SJSA1 (cell line): ENCODE measurements around the gene DCP2. TPM values are rescaled to one million over a fixed set of nuclear protein-coding genes. Genes with fewer than 3 reads are reported as not detected.
A peak's percentile ranks its signal among the peaks of the same experiment; 100 is the strongest.
"Not testable (repeated sequence)": the region's sequence is repeated elsewhere in the genome, so short reads cannot be mapped to it uniquely, and the experiment has no call there.

Experiments used
- DNase-seq, 2 experiments: peaks; one replicate each; pipeline ENCODE4 v3.0.0-alpha.2; 2015 to 2020; ENCODE audit warnings: low spot score in 2 of 2, low read depth in 1 of 2
- H3K27ac ChIP-seq: fragments of 250-450 bp; sonication (Bioruptor Pico); 2 replicates; pipeline ENCODE4 v1.5.1; 2020; ENCODE audit warnings: mild to moderate bottlenecking, moderate library complexity
- H3K27me3 ChIP-seq: fragments of 250-450 bp; sonication (Bioruptor Pico); replicated peaks from 2 replicates; pipeline ENCODE4 v1.5.1; 2020; ENCODE audit warnings: mild to moderate bottlenecking, moderate library complexity
- H3K36me3 ChIP-seq: fragments of 250-450 bp; sonication (Bioruptor Pico); 2 replicates; pipeline ENCODE4 v1.5.1; 2020; ENCODE audit warnings: mild to moderate bottlenecking
- H3K4me1 ChIP-seq: fragments of 250-450 bp; sonication (Bioruptor Pico); replicated peaks from 2 replicates; pipeline ENCODE4 v1.6.1; 2021; ENCODE audit warnings: mild to moderate bottlenecking
- H3K4me3 ChIP-seq: fragments of 250-450 bp; sonication (Bioruptor Pico); 2 replicates; pipeline ENCODE4 v1.5.1; 2020; ENCODE audit warnings: mild to moderate bottlenecking
- H3K9me3 ChIP-seq: fragments of 250-450 bp; sonication (Bioruptor Pico); replicated peaks from 2 replicates; pipeline ENCODE4 v1.5.1; 2020; ENCODE audit warnings: mild to moderate bottlenecking
- total RNA-seq: library from RNA; depleted of rRNA; stranded (reverse); fragments of >200 nt; shearing (Covaris generic); gene quantifications from 2 replicates; pipeline ENCODE4 v1.2.3, GENCODE V29; 2014

DCP2 gene
- total RNA-seq, 1 experiment from 2014 or later, result 56.8 TPM

DNA sequence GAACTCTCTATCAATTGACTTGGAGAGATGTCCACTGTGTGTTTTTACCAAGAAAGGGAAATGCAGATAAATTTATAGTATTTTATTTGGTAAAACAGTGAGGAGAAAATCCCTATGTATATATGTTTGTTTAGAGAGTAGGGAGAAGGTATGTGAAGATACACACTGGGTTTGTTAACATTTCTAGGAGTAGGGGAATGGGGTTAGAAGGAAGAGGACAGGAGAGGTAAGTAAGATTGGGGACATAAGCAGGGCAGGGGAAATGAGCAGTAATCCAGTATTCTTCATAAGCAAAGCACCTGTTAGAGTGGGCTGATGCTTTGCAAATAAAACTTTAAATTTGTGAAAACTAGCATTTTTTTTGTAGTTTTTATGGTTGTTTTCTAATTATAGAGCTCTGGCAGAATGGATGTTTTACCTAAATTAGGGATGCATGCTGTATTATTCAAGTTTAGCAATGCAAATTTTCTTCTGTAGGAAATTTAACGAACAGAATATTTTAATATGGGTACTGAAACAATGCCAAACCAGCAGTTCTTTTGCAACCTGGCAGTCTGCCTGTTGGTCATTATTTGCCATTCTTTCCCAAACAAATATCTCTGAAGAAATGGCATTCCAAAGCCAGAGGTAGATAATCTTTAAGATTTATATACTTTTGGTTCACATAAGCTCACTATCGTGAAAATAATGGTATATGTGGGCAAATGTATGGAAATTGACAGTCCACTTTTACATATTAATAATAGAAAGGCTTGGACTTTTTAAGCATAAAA is 19.4 kb upstream of the DCP2 start:
- Histone ChIP-seq H3K9me3 (no peaks in the 10 kb centered on the region), H3K4me3 (no peak overlapping the region), H3K27ac (no peak overlapping the region), H3K36me3 (no peaks in the 10 kb centered on the region), H3K27me3 (peaks cover 3% of the 10 kb centered on the region; the same call in 1 of the 2 replicates), H3K4me1 (peaks cover 34% of the 10 kb centered on the region)
- DNase-seq, result no peak

DNA sequence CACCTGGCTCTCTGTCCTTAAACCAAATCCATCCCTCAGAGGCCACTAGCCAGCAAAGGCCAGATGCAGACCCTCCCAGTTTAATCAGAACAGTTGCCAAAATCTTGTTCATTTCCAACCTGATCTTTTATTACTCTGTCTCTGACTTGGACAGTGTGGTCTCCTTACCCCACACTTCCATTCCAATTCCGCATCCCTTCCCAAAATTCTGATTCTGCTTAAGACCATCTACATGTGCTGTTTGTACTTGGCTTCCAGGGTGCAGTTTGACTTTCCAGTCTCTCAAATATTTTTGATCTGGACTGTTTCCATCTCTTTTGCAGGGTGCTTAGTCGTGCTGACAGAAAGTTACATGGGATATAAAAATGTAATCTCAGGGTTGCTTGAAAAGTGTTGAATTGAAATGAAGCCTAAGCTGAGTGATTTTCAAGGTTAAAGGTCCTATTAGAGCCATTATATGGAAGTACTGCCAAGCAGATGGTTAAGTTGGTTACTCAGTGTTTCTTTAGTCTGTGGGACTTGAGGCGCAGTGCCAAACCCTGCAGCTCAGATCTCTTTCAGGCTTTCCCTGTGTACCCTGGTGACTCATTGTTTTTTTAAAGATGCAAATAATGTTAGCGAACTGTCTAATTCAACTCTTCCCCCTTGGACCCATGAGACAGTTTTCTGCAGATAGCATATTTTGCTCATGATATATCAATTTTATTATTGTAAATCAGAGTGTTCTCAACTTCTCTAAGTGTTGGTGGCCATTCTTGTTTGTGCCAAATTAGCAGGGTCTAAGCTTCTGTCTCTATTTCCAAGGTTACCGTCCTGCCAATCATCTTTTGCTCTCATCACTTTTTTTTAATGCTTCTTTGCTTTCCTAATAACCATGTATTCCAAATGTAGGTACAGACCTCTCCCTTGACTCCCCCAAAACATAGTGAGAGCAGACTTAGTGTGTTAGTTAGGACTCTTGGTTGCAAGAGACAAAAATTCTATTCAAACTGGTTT is 18.2 kb upstream of the DCP2 start:
- Histone ChIP-seq H3K4me1 (peaks cover 38% of the 10 kb centered on the region), H3K4me3 (no peak overlapping the region), H3K9me3 (no peaks in the 10 kb centered on the region), H3K27me3 (no peaks in the 10 kb centered on the region; the same call in 1 of the 2 replicates), H3K27ac (peak overlapping the region; percentile 11), H3K36me3 (no peaks in the 10 kb centered on the region)
- peak; percentile 83 to 90 for DNase-seq

DNA sequence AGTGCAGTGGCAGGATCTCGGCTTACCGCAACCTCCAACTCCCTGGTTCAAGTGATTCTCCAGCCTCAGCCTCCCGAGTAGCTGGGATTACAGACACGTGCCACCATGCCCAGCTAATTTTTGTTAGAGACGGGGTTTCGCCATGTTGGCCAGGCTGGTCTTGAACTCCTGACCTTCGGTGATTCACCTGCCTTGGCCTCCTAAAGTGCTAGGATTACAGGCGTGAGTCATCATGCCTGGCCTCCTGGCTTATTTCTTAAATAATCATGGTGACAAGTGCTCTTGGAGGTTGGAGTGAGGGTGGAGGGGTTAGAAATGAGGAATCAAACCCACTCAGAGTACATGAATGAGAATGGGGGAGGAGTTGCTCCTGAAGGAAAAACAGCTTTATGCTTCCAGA is 16.7 kb upstream of the DCP2 start:
- peaks cover 49% of the 10 kb centered on the region for H3K4me1 ChIP-seq
- H3K9me3 ChIP-seq, result not testable (repeated sequence)
- H3K27ac ChIP-seq, result 0 out of 2 replicates have a peak overlapping the region, but pooled peaks have one; percentile 25

DNA sequence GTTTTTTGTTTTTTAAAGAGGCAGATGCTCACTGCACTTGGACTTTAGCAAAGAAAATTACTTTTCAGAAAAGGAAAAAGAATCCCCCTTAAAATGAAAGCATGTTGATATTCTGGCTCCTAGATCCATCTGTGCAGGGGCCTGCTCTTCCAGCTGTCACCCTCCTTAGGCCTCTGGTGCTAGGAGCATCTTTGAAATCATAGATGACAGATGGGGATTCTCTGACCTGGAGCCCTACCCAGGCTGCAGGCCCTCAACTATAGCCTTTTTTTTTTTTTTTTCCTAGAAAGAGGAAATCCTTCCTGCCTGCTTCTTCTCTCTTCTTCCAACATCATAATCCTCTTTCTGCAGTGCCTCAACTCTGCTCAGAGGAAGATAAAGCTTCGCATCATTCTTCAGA is 16.3 kb upstream of the DCP2 start:
- Histone ChIP-seq H3K9me3 (no peaks in the 10 kb centered on the region), H3K4me3 (no peak overlapping the region), H3K36me3 (no peaks in the 10 kb centered on the region), H3K27me3 (no peaks in the 10 kb centered on the region), H3K4me1 (peaks cover 49% of the 10 kb centered on the region), H3K27ac (no peak overlapping the region)
- no peak for DNase-seq

More for the DNA sequence above, 16.7 kb upstream of the DCP2 start:
- not testable (repeated sequence) for H3K36me3 ChIP-seq, H3K27me3 ChIP-seq, H3K4me3 ChIP-seq
- peak; percentile 80 to 88 for DNase-seq

DNA sequence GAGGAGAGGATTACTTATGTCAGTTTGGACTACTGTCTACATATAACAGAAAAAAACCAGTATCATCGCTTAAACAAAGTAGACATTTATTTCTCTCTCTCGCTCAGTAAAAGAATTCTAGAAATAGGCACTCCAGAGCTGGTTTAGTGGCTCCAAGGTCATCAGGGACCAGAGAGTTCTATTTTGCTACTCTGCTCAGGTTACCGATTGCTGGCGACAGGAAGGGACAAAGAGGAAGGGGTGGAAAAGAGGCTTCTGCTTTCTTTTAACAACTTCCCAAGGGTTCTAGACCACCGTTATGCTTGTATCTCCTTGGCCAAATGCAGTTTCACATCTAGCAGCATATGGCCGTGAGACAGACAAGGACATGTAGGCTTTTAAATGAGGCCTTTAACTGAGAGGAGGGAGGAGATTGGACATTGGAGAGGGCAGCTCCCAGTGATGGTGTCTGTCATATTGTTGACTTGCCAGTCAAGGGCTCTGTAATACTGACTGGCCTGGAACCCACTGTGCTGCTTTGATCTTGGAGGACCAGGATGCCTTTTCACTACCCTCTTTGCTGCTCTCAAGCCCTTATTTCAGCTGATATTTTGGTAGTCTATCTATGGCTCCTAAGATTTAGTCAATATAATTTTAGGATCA is 15.6 kb upstream of the DCP2 start:
- H3K4me3 ChIP-seq, result no peak overlapping the region
- no peak overlapping the region for H3K27ac ChIP-seq
- no peaks in the 10 kb centered on the region for H3K9me3 ChIP-seq
- H3K4me1 ChIP-seq, result peaks cover 49% of the 10 kb centered on the region
- H3K36me3 ChIP-seq, result no peaks in the 10 kb centered on the region
- DNase-seq, result no peak
- no peaks in the 10 kb centered on the region for H3K27me3 ChIP-seq

DNA sequence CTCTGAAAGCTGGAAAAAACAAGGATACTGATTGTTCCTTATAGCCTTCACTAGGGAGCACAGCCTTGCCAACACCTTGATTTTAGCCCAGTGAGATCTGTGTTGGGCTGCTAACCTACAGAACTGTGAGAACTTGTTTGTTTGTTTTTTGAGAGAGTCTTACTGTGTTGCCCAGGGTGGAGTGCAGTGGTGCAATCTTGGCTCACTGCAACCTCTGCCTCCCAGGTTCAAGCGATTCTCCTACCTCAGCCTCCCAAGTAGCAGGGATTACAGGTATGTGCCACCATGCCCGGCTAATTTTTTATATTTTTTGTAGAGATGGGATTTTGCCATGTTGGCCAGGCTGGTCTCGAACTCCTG is 13.2 kb upstream of the DCP2 start:
- Histone ChIP-seq H3K27ac (peak overlapping the region; percentile 9; the same call in 1 of the 2 replicates), H3K4me1 (peaks cover 49% of the 10 kb centered on the region)
- not testable (repeated sequence) for H3K27me3 ChIP-seq, DNase-seq, H3K4me3 ChIP-seq, H3K36me3 ChIP-seq, H3K9me3 ChIP-seq

DNA sequence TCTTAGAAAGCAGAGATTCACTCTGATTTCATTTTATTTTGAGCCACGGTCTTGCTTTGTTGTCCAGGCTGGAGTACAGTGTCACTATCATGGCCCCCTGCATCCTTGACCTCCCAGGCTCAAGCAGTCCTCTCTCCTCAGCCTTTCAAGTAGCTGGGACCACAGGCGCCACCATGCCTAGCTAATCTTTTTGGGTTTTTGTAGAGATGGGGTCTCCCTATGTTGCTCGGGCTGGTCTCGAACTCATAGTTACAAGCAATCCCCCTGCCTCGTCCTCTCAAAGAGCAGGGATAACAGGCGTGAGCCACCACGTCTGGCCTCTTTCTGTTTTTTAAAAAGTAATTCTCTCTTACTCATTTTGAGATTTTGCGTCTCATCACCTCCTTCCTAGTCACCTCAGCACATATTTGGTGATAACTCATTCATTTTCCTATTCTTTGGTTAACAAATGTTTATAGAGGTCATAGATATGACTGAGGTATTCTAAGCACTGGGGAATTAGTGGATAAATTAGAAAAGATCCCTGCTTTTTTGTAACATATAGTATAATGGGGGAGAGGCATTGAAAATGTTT is 10.8 kb upstream of the DCP2 start:
- no peak for DNase-seq
- no peaks in the 10 kb centered on the region for H3K9me3 ChIP-seq
- no peak overlapping the region for H3K27ac ChIP-seq
- no peak overlapping the region for H3K4me3 ChIP-seq
- no peaks in the 10 kb centered on the region for H3K36me3 ChIP-seq
- H3K27me3 ChIP-seq, result no peaks in the 10 kb centered on the region
- peaks cover 40% of the 10 kb centered on the region for H3K4me1 ChIP-seq

DNA sequence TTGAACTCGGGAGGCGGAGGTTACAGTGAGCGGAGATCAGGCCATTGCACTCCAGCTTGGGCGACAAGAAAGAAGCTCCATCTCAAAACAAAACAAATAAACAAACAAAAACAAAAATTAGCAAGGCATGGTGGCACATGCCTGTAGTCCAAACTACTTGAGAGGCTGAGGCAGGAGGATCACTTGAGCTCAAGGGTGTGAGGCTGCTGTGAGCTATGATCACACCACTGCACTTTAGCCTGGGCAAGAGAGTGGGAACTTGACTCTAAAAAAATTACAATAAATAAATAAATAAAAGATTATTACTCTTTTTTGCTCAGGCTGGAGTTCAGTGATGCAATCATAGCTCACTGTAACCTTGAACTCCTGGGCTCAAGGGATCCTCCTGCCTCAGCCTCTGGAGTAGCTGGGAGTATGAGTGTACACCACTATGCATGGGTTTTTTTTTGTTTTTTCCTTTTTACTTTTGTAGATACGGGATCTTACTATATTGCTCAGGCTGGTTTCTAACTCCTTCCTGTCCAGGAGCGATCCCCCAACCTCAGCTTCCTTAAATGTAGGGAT is 9.0 kb upstream of the DCP2 start:
- H3K4me3 ChIP-seq, result no peak overlapping the region
- H3K36me3 ChIP-seq, result no peaks in the 10 kb centered on the region
- H3K27ac ChIP-seq, result no peak overlapping the region
- H3K27me3 ChIP-seq, result no peaks in the 10 kb centered on the region
- no peak for DNase-seq
- no peaks in the 10 kb centered on the region for H3K9me3 ChIP-seq
- H3K4me1 ChIP-seq, result peaks cover 36% of the 10 kb centered on the region

DNA sequence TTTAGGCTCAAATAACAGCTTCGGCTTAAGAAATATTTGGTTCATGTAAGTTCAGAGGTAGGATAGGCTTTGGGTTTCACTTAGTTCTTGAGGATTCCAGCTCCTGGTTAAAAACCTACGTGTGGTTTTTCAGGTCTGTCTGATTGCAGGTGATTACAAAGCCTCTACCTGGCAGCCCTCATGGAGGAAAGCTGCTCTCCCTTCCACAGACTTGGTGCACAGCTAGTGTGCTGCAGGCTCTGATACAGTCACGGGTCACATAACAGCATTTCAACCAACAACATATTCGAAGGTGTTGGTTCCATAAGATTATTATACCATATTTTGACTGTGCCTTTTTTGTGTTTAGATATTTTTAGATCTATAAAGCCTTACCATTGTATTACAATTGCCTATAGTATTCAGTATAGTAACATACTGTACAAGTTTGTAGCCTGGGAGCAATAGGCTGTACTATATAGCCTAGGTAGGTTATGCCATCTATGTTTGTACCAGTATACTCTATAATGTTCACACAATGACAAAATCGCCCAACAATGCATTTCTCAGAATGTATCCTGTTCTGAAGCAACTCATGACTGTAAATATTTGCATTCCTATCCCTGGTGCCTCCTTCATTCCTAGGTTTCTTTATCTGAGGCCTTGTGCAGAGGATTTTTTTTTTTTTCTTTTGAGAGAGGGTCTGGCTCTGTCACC is 8.0 kb upstream of the DCP2 start:
- no peak overlapping the region for H3K4me3 ChIP-seq
- H3K27me3 ChIP-seq, result no peaks in the 10 kb centered on the region
- H3K36me3 ChIP-seq, result no peaks in the 10 kb centered on the region
- H3K9me3 ChIP-seq, result no peaks in the 10 kb centered on the region
- H3K27ac ChIP-seq, result peak overlapping the region; percentile 61
- H3K4me1 ChIP-seq, result peaks cover 30% of the 10 kb centered on the region
- peak in 1 of 2 experiments; percentile 78 for DNase-seq

DNA sequence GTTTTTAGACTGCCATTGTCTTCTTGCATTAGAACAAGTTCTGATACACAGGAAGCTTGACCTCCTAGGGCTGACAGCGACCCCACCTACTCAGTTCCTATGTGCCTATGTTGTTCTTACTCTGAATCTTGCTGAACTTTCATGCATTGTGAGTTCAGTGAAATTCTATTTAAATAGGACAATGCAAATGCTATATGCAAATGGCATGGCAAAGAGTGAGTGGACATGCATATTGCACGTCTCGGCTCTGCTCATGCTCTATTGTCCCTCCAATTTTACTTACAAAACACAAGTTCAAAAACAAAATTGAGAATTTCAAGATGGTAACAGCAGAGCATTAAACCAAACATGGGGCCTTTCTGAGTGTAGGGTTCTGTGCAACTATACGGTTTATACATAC is 5.3 kb upstream of the DCP2 start:
- Histone ChIP-seq H3K27ac (no peak overlapping the region), H3K36me3 (no peaks in the 10 kb centered on the region), H3K4me1 (peaks cover 26% of the 10 kb centered on the region), H3K9me3 (no peaks in the 10 kb centered on the region), H3K4me3 (no peak overlapping the region), H3K27me3 (no peaks in the 10 kb centered on the region)
- DNase-seq, result no peak

DNA sequence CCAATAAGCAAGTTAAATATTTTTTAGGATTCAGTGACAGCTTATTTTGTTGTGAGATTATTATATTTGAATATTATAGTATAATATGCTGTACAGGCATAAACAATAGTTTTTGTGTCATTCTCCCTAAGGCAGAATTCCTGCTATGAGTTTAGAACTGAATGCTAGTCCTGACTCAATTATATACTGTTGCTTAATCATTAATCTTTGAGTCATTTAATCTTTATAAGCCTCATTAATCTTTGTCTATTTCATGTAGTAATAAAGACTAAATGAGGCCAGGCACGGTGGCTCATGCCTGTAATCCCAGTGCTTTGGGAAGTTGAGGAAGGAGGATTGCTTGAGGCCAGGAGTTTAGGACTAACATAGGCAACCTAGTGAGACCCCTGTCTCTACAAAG is 3.6 kb upstream of the DCP2 start:
- Histone ChIP-seq H3K9me3 (no peaks in the 10 kb centered on the region), H3K36me3 (0 out of 2 replicates have a peak, but pooled peaks cover under 1% of the 10 kb centered on the region), H3K4me1 (peaks cover 25% of the 10 kb centered on the region), H3K4me3 (no peak overlapping the region), H3K27me3 (no peaks in the 10 kb centered on the region), H3K27ac (no peak overlapping the region)
- DNase-seq, result no peak

DNA sequence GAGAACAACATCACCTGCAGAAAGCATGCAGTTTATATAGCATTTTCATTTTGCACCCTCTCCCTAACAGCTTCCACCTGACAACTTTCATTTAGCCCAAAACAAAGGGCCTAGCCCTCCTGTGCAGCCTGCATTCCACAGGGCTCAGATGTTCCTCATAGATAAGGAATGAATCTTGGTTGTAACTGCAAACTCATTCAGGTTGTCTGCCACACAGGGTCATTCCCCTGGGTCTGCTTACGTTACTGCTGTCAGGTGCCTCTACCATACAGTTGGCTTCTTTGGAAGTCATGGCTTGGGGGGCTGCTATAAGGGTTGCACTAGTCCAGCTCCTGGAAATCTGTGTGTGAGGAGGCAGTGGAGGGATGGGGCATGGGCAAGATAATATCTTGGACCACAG is 2.7 kb upstream of the DCP2 start:
- Histone ChIP-seq H3K36me3 (0 out of 2 replicates have a peak, but pooled peaks cover 5% of the 10 kb centered on the region), H3K4me1 (peaks cover 24% of the 10 kb centered on the region), H3K27ac (no peak overlapping the region), H3K4me3 (no peak overlapping the region), H3K9me3 (no peaks in the 10 kb centered on the region), H3K27me3 (no peaks in the 10 kb centered on the region)
- no peak for DNase-seq

DNA sequence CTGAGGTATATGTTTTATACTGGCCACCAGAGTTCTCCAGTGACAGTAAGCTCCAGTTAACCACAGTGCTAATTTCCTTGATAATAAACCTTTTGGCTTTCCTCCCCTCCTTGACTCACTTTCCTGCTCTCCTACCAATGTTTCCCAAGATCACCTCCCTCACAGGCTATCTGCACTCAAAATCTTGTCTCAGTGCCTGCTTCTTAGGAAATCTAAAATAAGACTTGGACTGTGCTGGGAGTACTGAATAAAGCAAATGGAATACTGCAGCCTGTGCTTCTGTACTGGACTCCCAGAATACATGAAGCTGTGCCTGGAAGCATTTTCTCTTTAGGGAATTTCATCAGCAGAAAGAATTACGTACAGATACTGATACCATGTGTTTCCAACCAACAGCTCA is 1.7 kb upstream of the DCP2 start:
- no peak overlapping the region for H3K4me3 ChIP-seq
- peaks cover 14% of the 10 kb centered on the region for H3K4me1 ChIP-seq
- no peak overlapping the region for H3K27ac ChIP-seq
- DNase-seq, result no peak
- no peaks in the 10 kb centered on the region for H3K9me3 ChIP-seq
- H3K36me3 ChIP-seq, result 0 out of 2 replicates have a peak, but pooled peaks cover 5% of the 10 kb centered on the region
- no peaks in the 10 kb centered on the region for H3K27me3 ChIP-seq
